ENCODE results near the gene ATP8A2. TPM values are rescaled to one million over a fixed set of nuclear protein-coding genes. Genes with fewer than 3 reads are reported as not detected.

The ATP8A2 gene
- total and polyA plus RNA-seq, 2 of the 8 experiments (the other 6 are each of a cell fraction or from before 2014, with no cell fraction given), result 2.4 to 8.3 TPM

GRCh38 chr13:25939961-25940687 lies 568.4 kb downstream of the ATP8A2 start (continued):
- TF ChIP-seq CHD7 (IDR thresholded peaks at IDR 0.05; ENCODE audit: insufficient replicate concordance, low read length) (no peak), YY1 (IDR thresholded peaks at IDR 0.05; ENCODE audit: low read depth, low read length) (no peak), EZH2 (IDR thresholded peaks at IDR 0.05; ENCODE audit: low read depth, low read length, severe bottlenecking) (no peak), TAF1 (IDR thresholded peaks at IDR 0.05; ENCODE audit: low read depth, low read length) (no peak), HDAC2 (IDR thresholded peaks at IDR 0.05; ENCODE audit: borderline replicate concordance in 1 of 2, low read depth in 2 of 2, low read length in 2 of 2) (no peak), SRF (IDR thresholded peaks at IDR 0.05; ENCODE audit: low read depth, low read length) (no peak), CHD2 (IDR thresholded peaks at IDR 0.05; ENCODE audit: low read length) (no peak), PHF8 (conservative IDR thresholded peaks at IDR 0.05; ENCODE audit: low read depth, low read length) (no peak), POU5F1 (IDR thresholded peaks at IDR 0.05; ENCODE audit: low read depth, low read length) (no peak), TBP (IDR thresholded peaks at IDR 0.05; ENCODE audit: low read depth, low read length) (no peak), JUN (IDR thresholded peaks at IDR 0.05; ENCODE audit: low read depth, low read length) (no peak)

Measured in H1 (cell line).